GM23338 (cell line): Measurements from ENCODE around the gene GCH1. TPM values are rescaled to one million over a fixed set of nuclear protein-coding genes. Genes with fewer than 3 reads are reported as not detected.

ENCODE experiments used
- ATAC-seq: fragments of 200-7000 bp; cut with Tn5 transposase; 3 replicates; pipeline ENCODE4 v1.9.1; 2020
- DNase-seq: peaks from one replicate; pipeline ENCODE4 v3.0.0-alpha.2; 2015; ENCODE audit warnings: low spot score
- H2AFZ ChIP-seq: fragments of 200-600 bp; sonication (generic); 2 replicates; pipeline ENCODE4 v1.8.0; 2016; ENCODE audit warnings: antibody characterized with exemption, mild to moderate bottlenecking, moderate library complexity
- H3F3A ChIP-seq: fragments of 200-600 bp; sonication (generic); replicated peaks from 2 replicates; pipeline ENCODE4 v1.8.0; 2017; ENCODE audit warnings: antibody characterized with exemption, mixed run types, low read depth
- H3K27ac ChIP-seq: fragments of 200-600 bp; sonication (generic); 2 replicates; pipeline ENCODE4 v1.6.1; 2016; ENCODE audit warnings: low read depth
- H3K27me3 ChIP-seq: fragments of 200-600 bp; sonication (generic); 2 replicates; pipeline ENCODE4 v1.8.0; 2016; ENCODE audit warnings: mild to moderate bottlenecking, mixed run types, moderate library complexity; ENCODE audit not compliant: insufficient read depth
- H3K36me3 ChIP-seq: fragments of 200-600 bp; sonication (generic); 2 replicates; pipeline ENCODE4 v1.8.0; 2016; ENCODE audit warnings: mild to moderate bottlenecking; ENCODE audit not compliant: insufficient read depth
- H3K4me1 ChIP-seq: fragments of 200-600 bp; sonication (generic); 2 replicates; pipeline ENCODE4 v1.8.0; 2016; ENCODE audit warnings: mild to moderate bottlenecking, moderate library complexity; ENCODE audit not compliant: insufficient read depth
- H3K4me2 ChIP-seq: fragments of 200-600 bp; sonication (generic); 2 replicates; pipeline ENCODE4 v1.7.1; 2017; ENCODE audit warnings: mixed run types
- H3K4me3 ChIP-seq: fragments of 200-600 bp; sonication (generic); 2 replicates; pipeline ENCODE4 v1.6.1; 2016; ENCODE audit warnings: mixed run types
- H3K79me2 ChIP-seq: fragments of 200-600 bp; sonication (generic); replicated peaks from 2 replicates; pipeline ENCODE4 v1.8.0; 2017; ENCODE audit warnings: mild to moderate bottlenecking; ENCODE audit not compliant: insufficient read depth
- H3K9me2 ChIP-seq: fragments of 200-600 bp; sonication (generic); 2 replicates; pipeline ENCODE4 v1.8.0; 2017; ENCODE audit not compliant: insufficient read depth
- H4K20me1 ChIP-seq: fragments of 200-600 bp; sonication (generic); replicated peaks from 2 replicates; pipeline ENCODE4 v1.8.0; 2017; ENCODE audit warnings: mild to moderate bottlenecking; ENCODE audit not compliant: insufficient read depth
- H3K27ac Mint-ChIP-seq: 2 replicates; pipeline ENCODE4 v1.8.0; 2020; ENCODE audit warnings: inconsistent platforms, mild to moderate bottlenecking, moderate library complexity, mixed read lengths
- H3K27me3 Mint-ChIP-seq: 3 replicates; pipeline ENCODE4 v1.8.0; 2022; ENCODE audit warnings: low read depth, mild to moderate bottlenecking, moderate library complexity, mixed read lengths, inconsistent platforms; ENCODE audit not compliant: insufficient read depth, poor library complexity
- H3K36me3 Mint-ChIP-seq: 3 replicates; pipeline ENCODE4 v1.8.0; 2021; ENCODE audit warnings: low read depth, mild to moderate bottlenecking, inconsistent platforms, moderate library complexity, mixed read lengths
- H3K4me1 Mint-ChIP-seq: 3 replicates; pipeline ENCODE4 v1.8.0; 2020; ENCODE audit warnings: mild to moderate bottlenecking, inconsistent platforms, mixed read lengths
- H3K4me3 Mint-ChIP-seq: 3 replicates; pipeline ENCODE4 v1.8.0; 2021; ENCODE audit warnings: moderate library complexity, mild to moderate bottlenecking, inconsistent platforms, mixed read lengths
- H3K9me3 Mint-ChIP-seq: 3 replicates; pipeline ENCODE4 v1.8.0; 2020; ENCODE audit warnings: moderate library complexity, mild to moderate bottlenecking, inconsistent platforms, mixed read lengths
- CREB1 ChIP-seq: fragments of 250-450 bp; sonication (Bioruptor Pico); IDR thresholded peaks from 2 replicates; pipeline ENCODE4 v1.5.0; 2020; ENCODE audit warnings: low read depth, mild to moderate bottlenecking, moderate library complexity
- ETS1 ChIP-seq: IDR thresholded peaks from 2 replicates; pipeline ENCODE4 v1.6.1; 2016; ENCODE audit warnings: antibody characterized with exemption
- EZH2 ChIP-seq: fragments of 200-600 bp; sonication (generic); IDR thresholded peaks from one replicate; pipeline ENCODE4 v1.8.0; 2017; ENCODE audit warnings: antibody characterized with exemption, mild to moderate bottlenecking, low read depth; ENCODE audit not compliant: unreplicated experiment
- EZH2phosphoT487 ChIP-seq: fragments of 200-600 bp; sonication (generic); IDR thresholded peaks from one replicate; pipeline ENCODE4 v1.8.1; 2018; ENCODE audit warnings: antibody characterized with exemption; ENCODE audit not compliant: unreplicated experiment
- JUNB ChIP-seq: IDR thresholded peaks from one replicate; pipeline ENCODE4 v1.6.1; 2016; ENCODE audit warnings: antibody characterized with exemption; ENCODE audit not compliant: unreplicated experiment
- NANOG ChIP-seq: IDR thresholded peaks from 2 replicates; pipeline ENCODE4 v1.6.1; 2016; ENCODE audit warnings: antibody characterized with exemption, borderline replicate concordance
- POLR2AphosphoS5 ChIP-seq: IDR thresholded peaks from 2 replicates; pipeline ENCODE4 v1.6.1; 2016; ENCODE audit warnings: antibody characterized with exemption, low read depth
- REST ChIP-seq: IDR thresholded peaks from one replicate; pipeline ENCODE4 v1.6.1; 2018; ENCODE audit warnings: antibody characterized with exemption; ENCODE audit not compliant: unreplicated experiment
- STAT1 ChIP-seq: IDR thresholded peaks from one replicate; pipeline ENCODE4 v1.6.1; 2016; ENCODE audit warnings: antibody characterized with exemption; ENCODE audit not compliant: unreplicated experiment
- ZNF114 ChIP-seq: fragments of 250-450 bp; sonication (Bioruptor Pico); IDR thresholded peaks from 2 replicates; pipeline ENCODE4 v1.5.0; 2020; ENCODE audit warnings: mild to moderate bottlenecking, moderate library complexity
- ZNF331 ChIP-seq: fragments of 250-450 bp; sonication (Bioruptor Pico); IDR thresholded peaks from 2 replicates; pipeline ENCODE4 v1.5.0; 2020; ENCODE audit warnings: low read depth, mild to moderate bottlenecking, moderate library complexity
- polyA plus RNA-seq: library from polyadenylated mRNA; unstranded; fragments of >200 nt; fragmentation: Nextera tagmentation; extraction: Ambion mirVana; gene quantifications from 2 replicates; pipeline ENCODE4 v1.2.1, GENCODE V29; 2016
- total RNA-seq: library from RNA; depleted of rRNA; stranded (reverse); fragments of >200 nt; shearing (Covaris generic); gene quantifications from 2 replicates; pipeline ENCODE4 v1.2.3, GENCODE V29; 2014
- TF ChIP-seq, protein P1 (sequence below), 2 experiments: fragments of 200-600 bp in 1 of 2; sonication (generic) in 1 of 2; conservative IDR thresholded peaks; 2 replicates each; pipeline versions ENCODE4 v1.5.1 to v1.6.1; 2016 to 2017; ENCODE audit warnings: antibody characterized with exemption in 2 of 2, low read depth in 2 of 2, mild to moderate bottlenecking in 2 of 2, moderate library complexity in 1 of 2

The GCH1 gene
- total and polyA plus RNA-seq, 2 experiments from 2014 or later = 8.7 to 15.0 TPM

- TF ChIP-seq ETS1 = no peak
Observed at GRCh38 chr14:54881761-54882401, 20.7 kb downstream of the GCH1 start (continued).

- no peak overlapping the region for H3K4me2 ChIP-seq
- no peaks in the 10 kb centered on the region; the same call in 2 of the 3 replicates for H3K9me3 Mint-ChIP-seq
- H3K27ac Mint-ChIP-seq = no peak overlapping the region
- peaks cover 10% of the 10 kb centered on the region for H3K4me1 Mint-ChIP-seq
- peaks cover 2% of the 10 kb centered on the region for H3K27me3 Mint-ChIP-seq
- no peaks in the 10 kb centered on the region for H3K27me3 ChIP-seq
- no peak for ATAC-seq
- H3F3A ChIP-seq = no peaks in the 10 kb centered on the region; the same call in 1 of the 2 replicates
- H3K4me3 ChIP-seq = no peak overlapping the region
- peaks cover 6% of the 10 kb centered on the region; the same call in 1 of the 3 replicates for H3K36me3 Mint-ChIP-seq
- no peak overlapping the region for H2AFZ ChIP-seq
- DNase-seq = no peak
- no peaks in the 10 kb centered on the region for H3K36me3 ChIP-seq
- peaks cover 3% of the 10 kb centered on the region; the same call in 1 of the 2 replicates for H3K9me2 ChIP-seq
- no peaks in the 10 kb centered on the region for H4K20me1 ChIP-seq
- no peaks in the 10 kb centered on the region; the same call in 1 of the 2 replicates for H3K79me2 ChIP-seq
- no peak overlapping the region for H3K4me3 Mint-ChIP-seq
- H3K27ac ChIP-seq = no peak overlapping the region
- H3K4me1 ChIP-seq = peaks cover 14% of the 10 kb centered on the region
- TF ChIP-seq CREB1 (CRISPR knock-in tag) (no peak), EZH2 (no peak), ZNF331 (CRISPR knock-in tag) (no peak), JUNB (no peak), EZH2phosphoT487 (no peak), NANOG (no peak), STAT1 (no peak), POLR2AphosphoS5 (no peak), ETS1 (no peak), ZNF114 (CRISPR knock-in tag) (no peak), REST (no peak)
- TF ChIP-seq, protein P1, sequence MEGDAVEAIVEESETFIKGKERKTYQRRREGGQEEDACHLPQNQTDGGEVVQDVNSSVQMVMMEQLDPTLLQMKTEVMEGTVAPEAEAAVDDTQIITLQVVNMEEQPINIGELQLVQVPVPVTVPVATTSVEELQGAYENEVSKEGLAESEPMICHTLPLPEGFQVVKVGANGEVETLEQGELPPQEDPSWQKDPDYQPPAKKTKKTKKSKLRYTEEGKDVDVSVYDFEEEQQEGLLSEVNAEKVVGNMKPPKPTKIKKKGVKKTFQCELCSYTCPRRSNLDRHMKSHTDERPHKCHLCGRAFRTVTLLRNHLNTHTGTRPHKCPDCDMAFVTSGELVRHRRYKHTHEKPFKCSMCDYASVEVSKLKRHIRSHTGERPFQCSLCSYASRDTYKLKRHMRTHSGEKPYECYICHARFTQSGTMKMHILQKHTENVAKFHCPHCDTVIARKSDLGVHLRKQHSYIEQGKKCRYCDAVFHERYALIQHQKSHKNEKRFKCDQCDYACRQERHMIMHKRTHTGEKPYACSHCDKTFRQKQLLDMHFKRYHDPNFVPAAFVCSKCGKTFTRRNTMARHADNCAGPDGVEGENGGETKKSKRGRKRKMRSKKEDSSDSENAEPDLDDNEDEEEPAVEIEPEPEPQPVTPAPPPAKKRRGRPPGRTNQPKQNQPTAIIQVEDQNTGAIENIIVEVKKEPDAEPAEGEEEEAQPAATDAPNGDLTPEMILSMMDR (conservative IDR thresholded peaks at IDR 0.05; ENCODE audit: low read depth in 2 of 2) = no peak
Observed at GRCh38 chr14:54881235-54881760, 21.3 kb downstream of the GCH1 start.
